ENCODE results near the gene TMEM63A. TPM values are rescaled to one million over a fixed set of nuclear protein-coding genes. Genes with fewer than 3 reads are reported as not detected.

Gene TMEM63A
- total and polyA plus RNA-seq, 2 of the 13 experiments (the other 11 are each of a cell fraction or from before 2014, with no cell fraction given) = 23.9 to 53.3 TPM

GRCh38 chr1:225911191-225912130 lies 29.3 kb upstream of the TMEM63A start:
- 73% methylated on average over 32 of the region's 53 CpGs for WGBS (ENCODE audit: low lambda C conversion rate)
- FAIRE-seq = no peak
- H3K4me3 ChIP-seq (replicated peaks in 1 of 3; ENCODE audit: insufficient read depth in 1 of 3, low read depth in 2 of 3, low read length in 3 of 3) = peak overlapping the region in 1 of 3 experiments; percentile 39; a peak in 1 of 6 replicates
- H3K4me2 ChIP-seq (ENCODE audit: low read depth, low read length) = peak overlapping the region; percentile 56
- BruUV-seq (replicated peaks) = no TSS peak
- in situ Hi-C loops (cut with HindIII; ENCODE audit: extremely low pct_ligation_motif_present, low pct_unique_long_range_greater_than_20kb) (loop anchor here (5.0 kb wide), 1 partner anchor 434 kb away; no protein-coding TSS in a partner anchor), intact Hi-C loops (cut with micrococcal nuclease; ENCODE audit: unreplicated experiment) (loop anchor here (1.0 to 5.0 kb wide), 3 partner anchors 34 to 436 kb away; no protein-coding TSS in a partner anchor)
- peaks cover 26% of the 10 kb centered on the region for H3K4me1 ChIP-seq (ENCODE audit: insufficient read depth, low read length)
- H3K36me3 ChIP-seq (replicated peaks in 1 of 2; ENCODE audit: control insufficient read depth in 1 of 2, insufficient read depth in 2 of 2, low read length in 2 of 2) = no peaks in the 10 kb centered on the region
- peak; percentile 17 for DNase-seq (ENCODE audit: low spot score)
- H3K27me3 ChIP-seq (ENCODE audit: control insufficient read depth in 1 of 2, insufficient read depth in 2 of 2, low read length in 2 of 2) = peaks cover 2 to 6% of the 10 kb centered on the region in 2 experiments; a peak in 4 of 5 replicates
- no peaks in the 10 kb centered on the region for H3K9me3 ChIP-seq (ENCODE audit: low read length)
- POLR2A ChIA-PET = interaction anchor here (1.0 kb wide), 2 partner anchors 134 to 436 kb away, joined by 3 to 5 read pairs; partner anchors contain the start of gene SRP9
- no peaks in the 10 kb centered on the region for H4K20me1 ChIP-seq (ENCODE audit: insufficient read depth, low read length)
- no peaks in the 10 kb centered on the region for H3K79me2 ChIP-seq (ENCODE audit: insufficient read depth, low read length)
- no peak overlapping the region for H3K27ac ChIP-seq (ENCODE audit: extremely low read length, insufficient read depth, low read length)
- peak; percentile 88 for ATAC-seq
- CTCF ChIA-PET (ENCODE audit: low intra/inter-chr PET ratio, low total read pairs) = interaction anchor here (1.0 to 3.9 kb wide), 4 partner anchors 33 to 436 kb away, joined by 3 to 53 read pairs (median 4); no protein-coding TSS in a partner anchor
- no peak overlapping the region for H2AFZ ChIP-seq (ENCODE audit: low read length)
- H3K9ac ChIP-seq (ENCODE audit: insufficient read depth, low read depth, low read length) = no peak overlapping the region
- TF ChIP-seq ZFAT (CRISPR knock-in tag; conservative IDR thresholded peaks at IDR 0.05) (no peak), YY1 (IDR thresholded peaks at IDR 0.05; ENCODE audit: insufficient read depth, insufficient replicate concordance, low read depth, low read length) (peak; percentile 45), ZNF432 (CRISPR knock-in tag; IDR thresholded peaks at IDR 0.05; ENCODE audit: borderline replicate concordance) (no peak), KLF15 (CRISPR knock-in tag; IDR thresholded peaks at IDR 0.05; ENCODE audit: borderline replicate concordance) (no peak), KDM2A (CRISPR knock-in tag; IDR thresholded peaks at IDR 0.05; ENCODE audit: borderline replicate concordance, low read depth) (no peak; the same call in 1 of the 2 replicates), ATF5 (CRISPR knock-in tag; IDR thresholded peaks at IDR 0.05; ENCODE audit: low read depth) (no peak), ZNF614 (CRISPR knock-in tag; IDR thresholded peaks at IDR 0.05; ENCODE audit: borderline replicate concordance) (peak; percentile 46; the same call in 1 of the 2 replicates), NFKBIZ (CRISPR knock-in tag; IDR thresholded peaks at IDR 0.05) (no peak), AHR (CRISPR knock-in tag; IDR thresholded peaks at IDR 0.05) (no peak), TRIM24 (CRISPR knock-in tag; IDR thresholded peaks at IDR 0.05) (no peak), ZNF235 (CRISPR knock-in tag; IDR thresholded peaks at IDR 0.05; ENCODE audit: borderline replicate concordance) (no peak)
- TF ChIP-seq, protein P1, sequence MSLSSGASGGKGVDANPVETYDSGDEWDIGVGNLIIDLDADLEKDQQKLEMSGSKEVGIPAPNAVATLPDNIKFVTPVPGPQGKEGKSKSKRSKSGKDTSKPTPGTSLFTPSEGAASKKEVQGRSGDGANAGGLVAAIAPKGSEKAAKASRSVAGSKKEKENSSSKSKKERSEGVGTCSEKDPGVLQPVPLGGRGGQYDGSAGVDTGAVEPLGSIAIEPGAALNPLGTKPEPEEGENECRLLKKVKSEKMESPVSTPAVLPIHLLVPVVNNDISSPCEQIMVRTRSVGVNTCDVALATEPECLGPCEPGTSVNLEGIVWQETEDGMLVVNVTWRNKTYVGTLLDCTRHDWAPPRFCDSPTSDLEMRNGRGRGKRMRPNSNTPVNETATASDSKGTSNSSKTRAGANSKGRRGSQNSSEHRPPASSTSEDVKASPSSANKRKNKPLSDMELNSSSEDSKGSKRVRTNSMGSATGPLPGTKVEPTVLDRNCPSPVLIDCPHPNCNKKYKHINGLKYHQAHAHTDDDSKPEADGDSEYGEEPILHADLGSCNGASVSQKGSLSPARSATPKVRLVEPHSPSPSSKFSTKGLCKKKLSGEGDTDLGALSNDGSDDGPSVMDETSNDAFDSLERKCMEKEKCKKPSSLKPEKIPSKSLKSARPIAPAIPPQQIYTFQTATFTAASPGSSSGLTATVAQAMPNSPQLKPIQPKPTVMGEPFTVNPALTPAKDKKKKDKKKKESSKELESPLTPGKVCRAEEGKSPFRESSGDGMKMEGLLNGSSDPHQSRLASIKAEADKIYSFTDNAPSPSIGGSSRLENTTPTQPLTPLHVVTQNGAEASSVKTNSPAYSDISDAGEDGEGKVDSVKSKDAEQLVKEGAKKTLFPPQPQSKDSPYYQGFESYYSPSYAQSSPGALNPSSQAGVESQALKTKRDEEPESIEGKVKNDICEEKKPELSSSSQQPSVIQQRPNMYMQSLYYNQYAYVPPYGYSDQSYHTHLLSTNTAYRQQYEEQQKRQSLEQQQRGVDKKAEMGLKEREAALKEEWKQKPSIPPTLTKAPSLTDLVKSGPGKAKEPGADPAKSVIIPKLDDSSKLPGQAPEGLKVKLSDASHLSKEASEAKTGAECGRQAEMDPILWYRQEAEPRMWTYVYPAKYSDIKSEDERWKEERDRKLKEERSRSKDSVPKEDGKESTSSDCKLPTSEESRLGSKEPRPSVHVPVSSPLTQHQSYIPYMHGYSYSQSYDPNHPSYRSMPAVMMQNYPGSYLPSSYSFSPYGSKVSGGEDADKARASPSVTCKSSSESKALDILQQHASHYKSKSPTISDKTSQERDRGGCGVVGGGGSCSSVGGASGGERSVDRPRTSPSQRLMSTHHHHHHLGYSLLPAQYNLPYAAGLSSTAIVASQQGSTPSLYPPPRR (CRISPR knock-in tag; IDR thresholded peaks at IDR 0.05; ENCODE audit: borderline replicate concordance) = no peak
- TF ChIP-seq, protein P2, sequence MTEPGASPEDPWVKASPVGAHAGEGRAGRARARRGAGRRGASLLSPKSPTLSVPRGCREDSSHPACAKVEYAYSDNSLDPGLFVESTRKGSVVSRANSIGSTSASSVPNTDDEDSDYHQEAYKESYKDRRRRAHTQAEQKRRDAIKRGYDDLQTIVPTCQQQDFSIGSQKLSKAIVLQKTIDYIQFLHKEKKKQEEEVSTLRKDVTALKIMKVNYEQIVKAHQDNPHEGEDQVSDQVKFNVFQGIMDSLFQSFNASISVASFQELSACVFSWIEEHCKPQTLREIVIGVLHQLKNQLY (CRISPR knock-in tag; IDR thresholded peaks at IDR 0.05) = no peak

All from HepG2 (cell line).